Astrocyte of the spinal cord (primary cell): ENCODE measurements around the gene SSH3.

Experiments
- DNase-seq: peaks from one replicate; pipeline ENCODE4 v3.0.0; 2011; ENCODE audit warnings: low read depth, low spot score
- H3K4me3 ChIP-seq: 2 replicates; pipeline ENCODE4 v1.5.1; 2011; ENCODE audit warnings: low read depth, mild to moderate bottlenecking, low read length, moderate library complexity
- in situ Hi-C: cut with HindIII; loops from 2 replicates; pipeline ENCODE4 v1.10.0; 2017; ENCODE audit warnings: low sequenced_read_pairs
- TF ChIP-seq, protein P1 (sequence below): IDR thresholded peaks from 2 replicates; pipeline ENCODE4 v1.5.1; 2012; ENCODE audit warnings: low read depth, mild to moderate bottlenecking, low read length, inconsistent platforms

SSH3 gene

DNA sequence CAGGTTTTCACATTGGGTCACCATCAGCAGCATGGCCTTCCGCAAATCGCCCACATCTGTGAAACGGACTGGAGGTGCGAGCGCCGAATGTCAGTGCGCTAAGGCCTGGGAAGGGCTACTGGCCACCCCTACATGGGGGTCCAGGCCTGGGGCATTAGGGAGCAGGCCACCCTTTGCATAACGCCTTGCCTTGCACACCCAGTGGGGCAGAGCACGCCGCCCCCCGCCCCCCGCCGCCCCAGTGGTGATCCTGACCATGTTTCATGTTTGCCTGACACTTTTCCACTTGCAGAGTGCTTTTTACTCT lies 34.4 kb upstream of the SSH3 start:
- TF ChIP-seq, protein P1, sequence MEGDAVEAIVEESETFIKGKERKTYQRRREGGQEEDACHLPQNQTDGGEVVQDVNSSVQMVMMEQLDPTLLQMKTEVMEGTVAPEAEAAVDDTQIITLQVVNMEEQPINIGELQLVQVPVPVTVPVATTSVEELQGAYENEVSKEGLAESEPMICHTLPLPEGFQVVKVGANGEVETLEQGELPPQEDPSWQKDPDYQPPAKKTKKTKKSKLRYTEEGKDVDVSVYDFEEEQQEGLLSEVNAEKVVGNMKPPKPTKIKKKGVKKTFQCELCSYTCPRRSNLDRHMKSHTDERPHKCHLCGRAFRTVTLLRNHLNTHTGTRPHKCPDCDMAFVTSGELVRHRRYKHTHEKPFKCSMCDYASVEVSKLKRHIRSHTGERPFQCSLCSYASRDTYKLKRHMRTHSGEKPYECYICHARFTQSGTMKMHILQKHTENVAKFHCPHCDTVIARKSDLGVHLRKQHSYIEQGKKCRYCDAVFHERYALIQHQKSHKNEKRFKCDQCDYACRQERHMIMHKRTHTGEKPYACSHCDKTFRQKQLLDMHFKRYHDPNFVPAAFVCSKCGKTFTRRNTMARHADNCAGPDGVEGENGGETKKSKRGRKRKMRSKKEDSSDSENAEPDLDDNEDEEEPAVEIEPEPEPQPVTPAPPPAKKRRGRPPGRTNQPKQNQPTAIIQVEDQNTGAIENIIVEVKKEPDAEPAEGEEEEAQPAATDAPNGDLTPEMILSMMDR, result no peak
- no peak overlapping the region for H3K4me3 ChIP-seq
- in situ Hi-C loops, result no loop called here
- DNase-seq, result no peak

- no peak for DNase-seq
- TF ChIP-seq, protein P1, result no peak
- no peak overlapping the region for H3K4me3 ChIP-seq
- in situ Hi-C loops, result no loop called here
Observed at GRCh38 chr11:67269401-67270255, 33.7 kb upstream of the SSH3 start.

GRCh38 chr11:67270256-67271204 lies 32.8 kb upstream of the SSH3 start:
- DNase-seq, result no peak
- in situ Hi-C loops, result no loop called here
- H3K4me3 ChIP-seq, result no peak overlapping the region
- TF ChIP-seq, protein P1, result no peak

GRCh38 chr11:67271205-67271540 lies 32.2 kb upstream of the SSH3 start:
- TF ChIP-seq, protein P1, result no peak
- in situ Hi-C loops, result no loop called here
- no peak for DNase-seq
- no peak overlapping the region for H3K4me3 ChIP-seq

- no peak overlapping the region for H3K4me3 ChIP-seq
- no peak for DNase-seq
- TF ChIP-seq, protein P1, result no peak
- in situ Hi-C loops, result no loop called here
Observed at GRCh38 chr11:67271541-67272284, 31.6 kb upstream of the SSH3 start.
